OCI-LY7 (cell line): ENCODE data around the gene TRAPPC3L. TPM values are rescaled to one million over a fixed set of nuclear protein-coding genes. Genes with fewer than 3 reads are reported as not detected.

Source experiments
- BruUV-seq: library from RNA; stranded (reverse); fragments of 400-500 nt; replicated peaks from 2 replicates; lab custom pipeline; 2021; lab: Mats Ljungman, UMichigan
- CTCF ChIA-PET: fragments of 300-600 bp; sonication (Branson Sonifier 250); formaldehyde crosslinking; loops from one replicate; lab custom pipeline; 2022; ENCODE audit warnings: antibody characterized with exemption; ENCODE audit not compliant: unreplicated experiment; lab: Charles Lee
- POLR2A ChIA-PET: fragments of 300-600 bp; sonication (Branson Sonifier 250); formaldehyde crosslinking; loops from one replicate; lab custom pipeline; 2022; ENCODE audit warnings: antibody characterized with exemption; lab: Charles Lee
- DNase-seq: peaks from one replicate; pipeline ENCODE4 v3.0.0-alpha.2; 2015; ENCODE audit warnings: low spot score
- H2AFZ ChIP-seq: fragments of 200-600 bp; sonication (generic), shearing (Covaris generic); 2 replicates; pipeline ENCODE4 v1.6.1; 2014; ENCODE audit warnings: mild to moderate bottlenecking, antibody characterized with exemption, low read length, moderate library complexity
- H3K27ac ChIP-seq: fragments of 200-600 bp; sonication (generic); 2 replicates; pipeline ENCODE4 v1.5.1; 2014; ENCODE audit warnings: mixed run types, low read depth, mild to moderate bottlenecking, moderate library complexity, low read length, inconsistent platforms; ENCODE audit not compliant: poor library complexity, severe bottlenecking
- H3K36me3 ChIP-seq: fragments of 200-600 bp; sonication (generic); 2 replicates; pipeline ENCODE4 v1.6.1; 2014; ENCODE audit warnings: mild to moderate bottlenecking, antibody characterized with exemption, low read length, moderate library complexity, mixed read lengths; ENCODE audit not compliant: insufficient read depth
- H3K4me1 ChIP-seq: fragments of 200-600 bp; sonication (generic); 2 replicates; pipeline ENCODE4 v1.5.1; 2014; ENCODE audit warnings: mild to moderate bottlenecking, low read length; ENCODE audit not compliant: insufficient read depth, poor library complexity, severe bottlenecking
- H3K4me2 ChIP-seq: fragments of 200-600 bp; sonication (generic); 2 replicates; pipeline ENCODE4 v1.6.1; 2014; ENCODE audit warnings: mild to moderate bottlenecking, low read length
- H3K4me3 ChIP-seq: fragments of 200-600 bp; sonication (generic); 2 replicates; pipeline ENCODE4 v1.5.1; 2014; ENCODE audit warnings: mild to moderate bottlenecking, low read depth, low read length; ENCODE audit not compliant: poor library complexity, severe bottlenecking
- H3K79me2 ChIP-seq: fragments of 200-600 bp; sonication (generic); 2 replicates; pipeline ENCODE4 v1.6.1; 2016; ENCODE audit warnings: low read depth, mild to moderate bottlenecking, low read length, moderate library complexity, mixed read lengths; ENCODE audit not compliant: insufficient read depth
- H3K9me2 ChIP-seq: fragments of 200-600 bp; sonication (generic); 2 replicates; pipeline ENCODE4 v1.6.1; 2016; ENCODE audit warnings: mild to moderate bottlenecking, low read length, mixed read lengths; ENCODE audit not compliant: insufficient read depth
- H3K9me3 ChIP-seq: fragments of 200-600 bp; sonication (generic); 2 replicates; pipeline ENCODE4 v1.6.1; 2014; ENCODE audit warnings: mild to moderate bottlenecking, mixed run types, low read length, mixed read lengths
- H4K20me1 ChIP-seq: fragments of 200-600 bp; sonication (generic); 2 replicates; pipeline ENCODE4 v1.6.1; 2014; ENCODE audit warnings: mild to moderate bottlenecking, antibody characterized with exemption, low read length, moderate library complexity, mixed read lengths; ENCODE audit not compliant: insufficient read depth
- CTCF ChIP-seq: fragments of 200-600 bp; sonication (generic); conservative IDR thresholded peaks from 2 replicates; pipeline ENCODE4 v1.5.1; 2014; ENCODE audit warnings: mild to moderate bottlenecking, antibody characterized with exemption, low read length, moderate library complexity, mixed read lengths
- EZH2phosphoT487 ChIP-seq: fragments of 200-600 bp; sonication (generic); IDR thresholded peaks from 2 replicates; pipeline ENCODE4 v1.6.1; 2018; ENCODE audit warnings: low read depth, borderline replicate concordance, mild to moderate bottlenecking, mixed run types, antibody characterized with exemption, low read length, moderate library complexity, mixed read lengths
- intact Hi-C: fragments of 100-400 bp; cut with micrococcal nuclease; formaldehyde crosslinking; loops from one replicate; pipeline ENCODE4 v1.10.0; 2022; ENCODE audit not compliant: unreplicated experiment
- total RNA-seq, 2 experiments: library from RNA; depleted of rRNA in 1 of 2; stranded (reverse); fragments of >200 nt in 1 of 2; shearing (Covaris generic) in 1 of 2; gene quantifications; 2 replicates each; pipeline ENCODE4 v1.2.3, GENCODE V29; 2014 to 2022

The TRAPPC3L gene
- total RNA-seq, 2 experiments from 2014 or later, result not detected

GRCh38 chr6:116572162-116572561 is 26.7 kb upstream of the TRAPPC3L start:
- H4K20me1 ChIP-seq, result peaks cover 16% of the 10 kb centered on the region; the same call in 1 of the 2 replicates
- H3K79me2 ChIP-seq, result peaks cover 65% of the 10 kb centered on the region
- H3K9me2 ChIP-seq, result no peaks in the 10 kb centered on the region
- peaks cover 36% of the 10 kb centered on the region for H3K36me3 ChIP-seq
- peak overlapping the region; percentile 91 for H3K4me3 ChIP-seq
- no peaks in the 10 kb centered on the region for H3K9me3 ChIP-seq
- peak overlapping the region; percentile 97 for H3K4me2 ChIP-seq
- peak; percentile 37 for DNase-seq
- peak overlapping the region; percentile 72 for H3K27ac ChIP-seq
- ChIA-PET CTCF (interaction anchor here (1.1 to 2.0 kb wide), 3 partner anchors 293 to 355 kb away, joined by 3 to 4 read pairs (median 3); no protein-coding TSS in a partner anchor), POLR2A (interaction anchor here (0.7 to 2.0 kb wide), 12 partner anchors 10 to 316 kb away, joined by 3 to 12 read pairs (median 4); partner anchors contain the start of genes TSPYL1 and ZUP1)
- peak overlapping the region; percentile 60; the same call in 1 of the 2 replicates for H2AFZ ChIP-seq
- intact Hi-C loops, result loop anchor here (5.0 to 10.0 kb wide), 4 partner anchors 75 to 1105 kb away; partner anchors contain the start of genes NUS1 and ZUP1
- BruUV-seq, result no TSS peak
- TF ChIP-seq CTCF (no peak), EZH2phosphoT487 (no peak)
- H3K4me1 ChIP-seq, result peaks cover 36% of the 10 kb centered on the region

- TF ChIP-seq CTCF (no peak), EZH2phosphoT487 (no peak)
- peak overlapping the region; percentile 72 for H3K27ac ChIP-seq
- no peaks in the 10 kb centered on the region for H3K9me2 ChIP-seq
- H3K9me3 ChIP-seq, result no peaks in the 10 kb centered on the region
- peaks cover 31% of the 10 kb centered on the region for H3K36me3 ChIP-seq
- DNase-seq, result no peak
- ChIA-PET CTCF (interaction anchor here (0.6 to 2.0 kb wide), 6 partner anchors 11 to 354 kb away, joined by 3 to 8 read pairs (median 4); no protein-coding TSS in a partner anchor), POLR2A (interaction anchor here (0.6 to 2.2 kb wide), 16 partner anchors 9 to 484 kb away, joined by 3 to 16 read pairs (median 4); partner anchors contain the start of genes KPNA5, TSPYL1 and ZUP1)
- H3K4me1 ChIP-seq, result peaks cover 36% of the 10 kb centered on the region
- TSS peak; percentile 58 for BruUV-seq
- H3K79me2 ChIP-seq, result peaks cover 65% of the 10 kb centered on the region
- peaks cover 16% of the 10 kb centered on the region; the same call in 1 of the 2 replicates for H4K20me1 ChIP-seq
- peak overlapping the region; percentile 60 for H2AFZ ChIP-seq
- H3K4me2 ChIP-seq, result peak overlapping the region; percentile 97
- H3K4me3 ChIP-seq, result peak overlapping the region; percentile 91
- intact Hi-C loops, result loop anchor here (1.0 to 10.0 kb wide), 8 partner anchors 76 to 1106 kb away; partner anchors contain the start of genes KPNA5, NT5DC1, NUS1 and ZUP1
These were observed 26.2 kb upstream of the TRAPPC3L start for GRCh38 chr6:116571683-116572000.
